Peyer's patch (tissue), 4 donors: ENCODE measurements around the gene ATOH8. TPM values are rescaled to one million over a fixed set of nuclear protein-coding genes. Genes with fewer than 3 reads are reported as not detected.
A peak's percentile ranks its signal among the peaks of the same experiment; 100 is the strongest.

ENCODE experiments used
- DNase-seq, 3 donors: peaks; one replicate each; pipeline ENCODE4 v3.0.0-alpha.2; 2017 to 2019
- H3K27ac ChIP-seq, 4 donors: fragments of 200-600 bp; sonication (generic); one replicate each; pipeline ENCODE4 v1.5.1; 2016 to 2019
- H3K27me3 ChIP-seq, 2 donors: fragments of 200-600 bp; sonication (generic); one replicate each; pipeline ENCODE4 v1.5.1; 2019
- H3K36me3 ChIP-seq, 3 donors: fragments of 200-600 bp; sonication (generic); one replicate each; pipeline ENCODE4 v1.5.1; 2016 to 2019
- H3K4me1 ChIP-seq, 4 donors: fragments of 200-600 bp; sonication (generic); one replicate each; pipeline ENCODE4 v1.5.1; 2016 to 2019
- H3K4me3 ChIP-seq, 4 donors: fragments of 200-600 bp; sonication (generic); 1 replicate in 3 of 4; 2 replicates in 1 of 4; pipeline ENCODE4 v1.5.1; 2016 to 2019; ENCODE audit warnings: mild to moderate bottlenecking in 1 of 4
- H3K9me3 ChIP-seq, 4 donors: fragments of 200-600 bp; sonication (generic); one replicate each; pipeline ENCODE4 v1.5.1; 2016 to 2019; ENCODE audit warnings: mild to moderate bottlenecking in 1 of 4
- CTCF ChIP-seq, 6 experiments: fragments of 450-650 bp in 4 of 6; fragments of 200-600 bp in 2 of 6; sonication (generic) in 1 of 6; IDR thresholded peaks; one replicate each; pipeline ENCODE4 v1.5.1; 2017 to 2019; ENCODE audit warnings: antibody characterized with exemption in 6 of 6, mild to moderate bottlenecking in 3 of 6, moderate library complexity in 1 of 6
- POLR2A ChIP-seq, 2 donors: fragments of 450-650 bp; IDR thresholded peaks; one replicate each; pipeline ENCODE4 v1.5.1; 2017; ENCODE audit warnings: antibody characterized with exemption in 2 of 2, mild to moderate bottlenecking in 2 of 2, moderate library complexity in 2 of 2
- total RNA-seq, 4 donors: library from RNA; depleted of rRNA; stranded (reverse); fragments of >200 nt; gene quantifications; one replicate each; pipeline ENCODE4 v1.1.0, GENCODE V29; 2016

ATOH8 gene
- total RNA-seq, 4 donors from 2014 or later: 5.3 to 35.5 (median 13.9) TPM

GRCh38 chr2:85748985-85749875 lies 4.6 kb upstream of the ATOH8 start:
- Histone ChIP-seq H3K36me3 (no peaks in the 10 kb centered on the region), H3K4me3 (no peak overlapping the region), H3K27ac (peak overlapping the region in 1 of 4 donors; percentile 35), H3K27me3 (no peaks in the 10 kb centered on the region), H3K9me3 (peaks cover 0 to 4% (median 0%) of the 10 kb centered on the region in 4 donors), H3K4me1 (peaks cover 0 to 42% (median 5%) of the 10 kb centered on the region in 4 donors)
- no peak for TF ChIP-seq POLR2A (IDR thresholded peaks at IDR 0.05)
- no peak for TF ChIP-seq CTCF (IDR thresholded peaks at IDR 0.05)
- peak in 2 of 3 donors; percentile 35 to 44 for DNase-seq

DNA sequence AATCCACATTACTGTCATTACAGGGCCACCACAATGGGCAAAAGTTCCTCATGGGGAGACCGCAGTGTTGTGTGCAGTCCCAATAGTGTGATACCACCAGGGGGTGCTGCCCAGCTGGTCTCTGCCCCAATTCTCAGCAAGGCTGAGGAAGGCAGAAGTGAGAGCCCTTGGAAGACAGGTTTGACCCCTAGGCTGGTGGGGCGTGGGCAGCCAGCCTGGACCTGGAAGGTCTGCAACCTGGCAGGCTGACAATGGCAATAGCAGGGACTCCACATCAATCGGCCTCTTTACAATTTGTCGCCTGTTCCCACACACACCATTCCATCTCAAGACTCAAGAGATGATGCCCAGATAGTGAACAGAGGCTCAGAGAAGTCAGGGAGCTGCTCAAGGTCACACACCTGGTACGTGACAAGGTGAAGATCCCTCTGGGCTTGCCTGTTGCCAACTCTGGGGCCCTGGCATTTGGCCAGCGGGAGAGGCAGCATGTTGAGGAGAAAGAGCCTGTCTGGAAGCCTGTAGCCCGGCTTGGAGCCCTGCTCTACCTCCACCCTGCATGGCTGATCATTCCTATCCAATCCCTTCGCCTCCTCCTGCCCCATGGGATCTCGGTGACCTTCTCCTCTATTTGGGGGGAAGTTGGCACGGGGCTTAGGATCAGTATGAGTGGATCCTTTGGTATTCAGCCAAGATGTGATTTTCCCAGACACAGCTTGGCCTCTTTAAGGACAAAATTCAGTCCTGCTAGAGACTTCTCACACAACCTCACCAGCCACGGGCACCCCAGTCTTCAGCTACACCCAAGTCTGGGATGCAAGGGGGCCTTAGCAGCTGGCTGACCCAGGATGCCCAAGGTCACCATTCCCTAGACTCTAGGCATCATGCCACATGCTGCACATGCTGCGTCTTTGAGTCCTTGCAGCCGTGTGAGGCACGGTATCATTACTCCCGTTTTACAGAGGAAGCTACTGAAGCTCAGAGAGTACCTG lies 2.9 kb upstream of the ATOH8 start:
- TF ChIP-seq CTCF (IDR thresholded peaks at IDR 0.05) (peak; percentile 27 to 70 (median 60)), POLR2A (IDR thresholded peaks at IDR 0.05) (no peak)
- Histone ChIP-seq H3K36me3 (no peaks in the 10 kb centered on the region), H3K9me3 (peaks cover 0 to 4% (median 0%) of the 10 kb centered on the region in 4 donors), H3K4me1 (peaks cover 0 to 46% (median 18%) of the 10 kb centered on the region in 4 donors), H3K27ac (no peak overlapping the region), H3K27me3 (no peaks in the 10 kb centered on the region), H3K4me3 (no peak overlapping the region)
- peak; percentile 53 to 81 (median 64) for DNase-seq

- H3K27ac ChIP-seq: no peak overlapping the region
- no peaks in the 10 kb centered on the region for H3K27me3 ChIP-seq
- no peak overlapping the region for H3K4me3 ChIP-seq
- H3K36me3 ChIP-seq: no peaks in the 10 kb centered on the region
- no peak for TF ChIP-seq CTCF (IDR thresholded peaks at IDR 0.05)
- no peak for TF ChIP-seq POLR2A (IDR thresholded peaks at IDR 0.05)
- peaks cover 0 to 46% (median 18%) of the 10 kb centered on the region in 4 donors for H3K4me1 ChIP-seq
- peaks cover 0 to 4% (median 0%) of the 10 kb centered on the region in 4 donors for H3K9me3 ChIP-seq
- DNase-seq: no peak
Observed at GRCh38 chr2:85751627-85752026, 2.2 kb upstream of the ATOH8 start.

GRCh38 chr2:85753035-85753524 lies 711 bp upstream of the ATOH8 start:
- TF ChIP-seq CTCF (IDR thresholded peaks at IDR 0.05) (no peak), POLR2A (IDR thresholded peaks at IDR 0.05) (no peak)
- peaks cover 0 to 51% (median 18%) of the 10 kb centered on the region in 4 donors for H3K4me1 ChIP-seq
- peak overlapping the region; percentile 54 to 70 (median 64) for H3K4me3 ChIP-seq

More at GRCh38 chr2:85753035-85753524, 711 bp upstream of the ATOH8 start:
- H3K27ac ChIP-seq: peak overlapping the region; percentile 61 to 79 (median 68)
- H3K36me3 ChIP-seq: no peaks in the 10 kb centered on the region
- H3K9me3 ChIP-seq: peaks cover 0 to 4% (median 0%) of the 10 kb centered on the region in 4 donors
- H3K27me3 ChIP-seq: no peaks in the 10 kb centered on the region
- peak in 1 of 3 donors; percentile 43 for DNase-seq
